SU-DHL-6 (cell line): Measurements from ENCODE around the gene RAD51C.

Experiments
- H2AFZ ChIP-seq: fragments of 200-600 bp; sonication (generic); 2 replicates; pipeline ENCODE4 v1.6.1; 2014; ENCODE audit warnings: low read depth, mild to moderate bottlenecking, moderate library complexity, mixed read lengths, antibody characterized with exemption, low read length; ENCODE audit not compliant: severe bottlenecking
- H3F3A ChIP-seq: fragments of 200-600 bp; shearing (Covaris generic); 2 replicates; pipeline ENCODE4 v1.6.0; 2016; ENCODE audit warnings: antibody characterized with exemption, mild to moderate bottlenecking; ENCODE audit not compliant: insufficient read depth
- H3K27ac ChIP-seq: fragments of 200-600 bp; sonication (generic); 2 replicates; pipeline ENCODE4 v1.5.1; 2016; ENCODE audit warnings: low read depth, mild to moderate bottlenecking, low read length, moderate library complexity, mixed read lengths
- H3K27me3 ChIP-seq: fragments of 200-600 bp; sonication (generic), shearing (Covaris generic); 2 replicates; pipeline ENCODE4 v1.6.0; 2014; ENCODE audit warnings: mild to moderate bottlenecking, low read length
- H3K36me3 ChIP-seq: fragments of 200-600 bp; sonication (generic); 2 replicates; pipeline ENCODE4 v1.6.1; 2014; ENCODE audit warnings: mild to moderate bottlenecking, low read length, mixed read lengths
- H3K4me2 ChIP-seq: fragments of 300-600, 200-600 bp; shearing (Covaris generic), sonication (generic); 2 replicates; pipeline ENCODE4 v1.6.0; 2014; ENCODE audit warnings: low read length, low read depth, mild to moderate bottlenecking; ENCODE audit not compliant: poor library complexity, severe bottlenecking
- H3K4me3 ChIP-seq: fragments of 200-600 bp; sonication (generic); 2 replicates; pipeline ENCODE4 v1.5.1; 2014; ENCODE audit warnings: antibody characterized with exemption, low read length, mild to moderate bottlenecking, mixed read lengths; ENCODE audit not compliant: insufficient read depth, poor library complexity, severe bottlenecking
- H3K79me2 ChIP-seq: fragments of 200-600 bp; sonication (generic); 2 replicates; pipeline ENCODE4 v1.6.1; 2014; ENCODE audit warnings: mild to moderate bottlenecking, low read length, moderate library complexity; ENCODE audit not compliant: insufficient read depth
- H3K9ac ChIP-seq: fragments of 200-600 bp; sonication (generic); 2 replicates; pipeline ENCODE4 v1.7.0; 2014; ENCODE audit warnings: mild to moderate bottlenecking, low read length
- H3K9me2 ChIP-seq: fragments of 200-600 bp; sonication (generic); replicated peaks from 2 replicates; pipeline ENCODE4 v1.6.1; 2014; ENCODE audit warnings: low read length; ENCODE audit not compliant: insufficient read depth
- H3K9me3 ChIP-seq: fragments of 200-600 bp; sonication (generic); 2 replicates; pipeline ENCODE4 v1.6.1; 2014; ENCODE audit warnings: low read length, mixed read lengths; ENCODE audit not compliant: insufficient read depth
- H4K20me1 ChIP-seq: fragments of 200-600 bp; sonication (generic); 2 replicates; pipeline ENCODE4 v1.6.1; 2014; ENCODE audit warnings: low read depth, mild to moderate bottlenecking, antibody characterized with exemption, low read length, moderate library complexity, mixed read lengths
- EZH2phosphoT487 ChIP-seq: fragments of 200-600 bp; sonication (generic), shearing (Covaris generic); conservative IDR thresholded peaks from 2 replicates; pipeline ENCODE4 v1.6.1; 2018; ENCODE audit warnings: mild to moderate bottlenecking, antibody characterized with exemption, low read length, moderate library complexity, mixed read lengths
- TF ChIP-seq, protein P1 (sequence below): fragments of 200-600 bp; sonication (generic); IDR thresholded peaks from one replicate; pipeline ENCODE4 v1.5.1; 2017; ENCODE audit warnings: antibody characterized with exemption, mild to moderate bottlenecking, low read length, moderate library complexity; ENCODE audit not compliant: insufficient read depth, poor library complexity, severe bottlenecking

Gene RAD51C

DNA sequence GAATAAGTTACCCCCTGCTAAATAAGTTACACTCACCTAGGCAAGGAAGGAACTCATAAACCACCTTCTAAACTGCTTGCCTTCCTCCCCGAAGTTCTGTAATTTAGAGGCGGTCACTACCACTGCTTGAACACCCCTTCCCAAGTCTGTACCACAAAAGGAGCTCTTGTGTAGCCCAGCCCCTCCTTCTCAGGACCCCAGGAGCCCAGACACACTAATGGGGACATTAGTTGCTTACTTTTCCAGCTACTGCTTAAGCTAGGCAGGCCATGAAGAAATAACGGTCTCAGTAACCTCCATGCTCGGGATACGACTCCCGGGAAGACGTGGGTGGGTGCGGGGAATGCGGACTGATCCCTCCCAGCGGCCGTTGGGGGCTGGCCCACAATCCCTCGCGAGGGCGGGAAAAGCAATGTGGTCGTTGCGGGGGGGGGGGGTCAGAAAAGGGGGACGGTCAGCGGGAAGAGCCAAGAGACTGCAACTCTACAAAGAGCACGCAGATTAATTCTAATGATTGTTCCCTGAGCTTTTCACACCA lies 632 bp upstream of the RAD51C start, which contains the start of gene TEX14:
Gene TEX14, minus strand, starts transcription at position 345 of the 538 bp plus-strand sequence. CDS start 40,044 bp downstream, outside the sequence.
- TF ChIP-seq, protein P1, sequence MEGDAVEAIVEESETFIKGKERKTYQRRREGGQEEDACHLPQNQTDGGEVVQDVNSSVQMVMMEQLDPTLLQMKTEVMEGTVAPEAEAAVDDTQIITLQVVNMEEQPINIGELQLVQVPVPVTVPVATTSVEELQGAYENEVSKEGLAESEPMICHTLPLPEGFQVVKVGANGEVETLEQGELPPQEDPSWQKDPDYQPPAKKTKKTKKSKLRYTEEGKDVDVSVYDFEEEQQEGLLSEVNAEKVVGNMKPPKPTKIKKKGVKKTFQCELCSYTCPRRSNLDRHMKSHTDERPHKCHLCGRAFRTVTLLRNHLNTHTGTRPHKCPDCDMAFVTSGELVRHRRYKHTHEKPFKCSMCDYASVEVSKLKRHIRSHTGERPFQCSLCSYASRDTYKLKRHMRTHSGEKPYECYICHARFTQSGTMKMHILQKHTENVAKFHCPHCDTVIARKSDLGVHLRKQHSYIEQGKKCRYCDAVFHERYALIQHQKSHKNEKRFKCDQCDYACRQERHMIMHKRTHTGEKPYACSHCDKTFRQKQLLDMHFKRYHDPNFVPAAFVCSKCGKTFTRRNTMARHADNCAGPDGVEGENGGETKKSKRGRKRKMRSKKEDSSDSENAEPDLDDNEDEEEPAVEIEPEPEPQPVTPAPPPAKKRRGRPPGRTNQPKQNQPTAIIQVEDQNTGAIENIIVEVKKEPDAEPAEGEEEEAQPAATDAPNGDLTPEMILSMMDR = no peak
- no peak for TF ChIP-seq EZH2phosphoT487
- peak within 1 kb of the TSS; percentile 50 for H3K27ac ChIP-seq
- no peaks in the 10 kb centered on the region for H3F3A ChIP-seq
- H3K9ac ChIP-seq = peak within 1 kb of the TSS; percentile 81
- peaks cover 4% of the 10 kb centered on the region; the same call in 1 of the 2 replicates for H3K36me3 ChIP-seq
- H3K4me3 ChIP-seq = peak within 1 kb of the TSS; percentile 64
- H4K20me1 ChIP-seq = no peaks in the 10 kb centered on the region
- H3K9me2 ChIP-seq = no peaks in the 10 kb centered on the region
- peak within 1 kb of the TSS; percentile 100 for H2AFZ ChIP-seq
- no peaks in the 10 kb centered on the region for H3K27me3 ChIP-seq
- peak within 1 kb of the TSS; percentile 79 for H3K4me2 ChIP-seq
- peaks cover 34% of the 10 kb centered on the region for H3K79me2 ChIP-seq
- no peaks in the 10 kb centered on the region for H3K9me3 ChIP-seq

DNA sequence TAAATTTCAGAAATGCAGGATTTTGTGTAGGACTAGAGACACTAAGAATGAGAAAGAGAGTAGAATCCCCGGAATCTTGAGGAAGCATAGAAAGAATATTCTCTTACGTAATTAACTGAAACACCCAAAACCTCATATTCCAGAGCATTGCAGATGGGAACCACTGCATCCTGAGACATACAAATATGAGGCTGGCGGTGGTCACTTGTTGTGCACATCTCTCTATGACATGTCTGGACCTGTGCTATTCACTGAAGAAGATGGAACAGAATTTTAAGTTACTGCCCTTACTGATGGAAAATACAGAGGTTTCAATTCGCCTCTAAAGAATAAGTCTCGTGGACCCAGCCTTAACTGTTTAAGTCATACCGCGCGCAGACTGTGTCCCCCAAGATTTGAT lies 806 bp downstream of the RAD51C start:
- TF ChIP-seq EZH2phosphoT487 = no peak
- H3F3A ChIP-seq = no peaks in the 10 kb centered on the region
- peak overlapping the region; percentile 79 for H3K4me2 ChIP-seq
- H3K36me3 ChIP-seq = peaks cover 4% of the 10 kb centered on the region; the same call in 1 of the 2 replicates
- peak overlapping the region; percentile 100 for H2AFZ ChIP-seq
- peaks cover 34% of the 10 kb centered on the region for H3K79me2 ChIP-seq
- no peaks in the 10 kb centered on the region for H3K27me3 ChIP-seq
- peak overlapping the region; percentile 50 for H3K27ac ChIP-seq
- no peaks in the 10 kb centered on the region for H3K9me2 ChIP-seq
- peak overlapping the region; percentile 64 for H3K4me3 ChIP-seq
- H3K9me3 ChIP-seq = no peaks in the 10 kb centered on the region
- no peaks in the 10 kb centered on the region for H4K20me1 ChIP-seq
- H3K9ac ChIP-seq = peak overlapping the region; percentile 81

DNA sequence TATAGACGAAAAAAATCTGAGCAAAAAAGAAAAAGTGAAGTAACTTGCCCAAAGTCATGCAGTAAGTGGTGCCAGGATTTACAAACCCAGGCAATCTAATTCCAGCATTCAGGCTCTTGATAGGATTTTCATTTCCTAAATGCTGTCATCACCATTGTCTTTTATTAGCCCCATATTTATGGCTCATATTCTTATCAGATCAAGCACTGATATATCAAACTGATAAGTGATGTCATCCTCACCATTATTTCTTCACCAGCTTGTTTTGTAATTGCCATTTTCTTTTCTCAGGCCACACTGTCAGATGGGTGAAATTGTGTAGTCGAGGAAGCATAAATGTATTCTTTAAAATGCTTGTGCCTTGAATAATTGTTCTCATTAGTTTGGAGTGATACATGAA lies 1.3 kb downstream of the RAD51C start:
- TF ChIP-seq, protein P1 = no peak
- TF ChIP-seq EZH2phosphoT487 = no peak
- Histone ChIP-seq H3K9ac (peak overlapping the region; percentile 81), H3K4me2 (peak overlapping the region; percentile 79), H2AFZ (no peak overlapping the region), H3K9me3 (no peaks in the 10 kb centered on the region), H3K79me2 (peaks cover 34% of the 10 kb centered on the region), H4K20me1 (no peaks in the 10 kb centered on the region), H3K27me3 (no peaks in the 10 kb centered on the region), H3K4me3 (peak overlapping the region; percentile 64), H3F3A (no peaks in the 10 kb centered on the region), H3K36me3 (peaks cover 4% of the 10 kb centered on the region; the same call in 1 of the 2 replicates), H3K27ac (no peak overlapping the region), H3K9me2 (no peaks in the 10 kb centered on the region)

DNA sequence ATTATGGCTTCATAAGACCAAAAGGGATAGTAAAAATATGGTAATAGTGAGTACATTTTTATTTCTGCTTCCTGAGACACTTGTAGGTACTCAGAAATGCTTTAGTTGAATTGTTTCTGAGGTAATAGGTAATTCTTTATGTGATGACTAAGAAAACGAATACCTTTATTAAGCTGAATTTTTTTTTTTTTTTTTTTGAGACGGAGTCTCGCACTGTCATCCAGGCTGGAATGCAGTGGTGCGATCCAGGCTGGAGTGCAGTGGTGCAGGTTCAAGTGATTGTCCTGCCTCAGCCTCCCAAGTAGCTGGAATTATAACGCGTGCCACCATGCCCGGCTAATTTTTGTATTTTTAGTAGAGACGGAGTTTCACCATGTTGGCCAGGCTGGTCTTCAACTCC lies 1.9 kb downstream of the RAD51C start:
- H3K4me3 ChIP-seq = peak overlapping the region; percentile 64
- no peaks in the 10 kb centered on the region for H3K9me3 ChIP-seq
- H3K9ac ChIP-seq = peak overlapping the region; percentile 81
- TF ChIP-seq, protein P1 = no peak
- TF ChIP-seq EZH2phosphoT487 = no peak
- H3K36me3 ChIP-seq = peaks cover 4% of the 10 kb centered on the region; the same call in 1 of the 2 replicates
- no peaks in the 10 kb centered on the region for H3F3A ChIP-seq
- no peaks in the 10 kb centered on the region for H3K27me3 ChIP-seq
- H2AFZ ChIP-seq = no peak overlapping the region
- peaks cover 34% of the 10 kb centered on the region for H3K79me2 ChIP-seq
- H3K4me2 ChIP-seq = peak overlapping the region; percentile 79
- H3K27ac ChIP-seq = no peak overlapping the region
- H4K20me1 ChIP-seq = no peaks in the 10 kb centered on the region
- no peaks in the 10 kb centered on the region for H3K9me2 ChIP-seq
